Measurements from ENCODE around the gene VPS18. TPM values are rescaled to one million over a fixed set of nuclear protein-coding genes. Genes with fewer than 3 reads are reported as not detected.

The VPS18 gene
- total RNA-seq, 1 donor from 2014 or later: 36.7 TPM

DNA sequence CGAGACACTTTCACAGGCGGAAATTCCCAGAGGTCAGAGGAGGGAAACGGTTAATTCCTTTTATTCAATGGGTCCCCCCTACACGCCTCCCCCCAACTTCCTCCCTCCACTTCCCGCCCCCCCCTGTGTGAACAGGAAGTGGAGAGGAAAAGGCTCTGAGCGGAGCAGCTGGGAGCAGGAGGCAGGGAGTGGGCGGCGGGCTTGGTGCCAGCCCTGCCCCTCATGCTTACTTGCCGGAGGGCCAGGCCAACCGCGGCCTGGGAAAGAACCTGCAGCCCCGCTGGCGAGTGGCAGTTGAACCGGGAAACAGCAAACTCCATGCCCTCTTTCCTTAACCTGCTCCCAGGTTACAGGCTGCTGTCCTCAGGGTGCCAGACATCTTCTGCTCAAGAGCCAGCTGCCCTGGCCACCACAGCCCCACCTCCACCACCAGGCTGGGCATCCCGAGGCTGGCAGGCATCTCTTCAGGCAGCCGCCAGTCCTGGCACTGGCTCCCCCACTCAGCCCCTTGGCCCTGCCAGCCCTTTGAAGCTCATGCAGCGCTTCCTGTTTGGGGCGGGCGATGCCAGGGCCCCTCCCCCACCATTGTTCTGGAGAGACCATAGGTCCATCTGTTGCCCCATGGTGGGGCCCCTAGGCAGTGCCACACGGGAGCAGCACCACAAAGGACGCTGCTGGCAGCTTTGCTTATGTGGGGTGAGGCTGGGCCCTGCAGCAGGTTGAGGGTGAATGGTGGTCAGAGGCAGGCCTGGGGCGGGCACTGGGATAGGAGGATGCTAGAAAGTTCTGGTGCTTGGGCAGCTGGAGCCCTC is 12.9 kb downstream of the VPS18 start:
- DNase-seq (ENCODE audit: extremely low spot score, unreplicated experiment): no peak
- peak overlapping the region; percentile 23 for H3K27ac Mint-ChIP-seq (ENCODE audit: unreplicated experiment)
- H3K4me1 Mint-ChIP-seq (ENCODE audit: unreplicated experiment): peaks cover 31% of the 10 kb centered on the region
- H3K4me3 Mint-ChIP-seq (ENCODE audit: unreplicated experiment): no peak overlapping the region
- TF ChIP-seq, protein P1, sequence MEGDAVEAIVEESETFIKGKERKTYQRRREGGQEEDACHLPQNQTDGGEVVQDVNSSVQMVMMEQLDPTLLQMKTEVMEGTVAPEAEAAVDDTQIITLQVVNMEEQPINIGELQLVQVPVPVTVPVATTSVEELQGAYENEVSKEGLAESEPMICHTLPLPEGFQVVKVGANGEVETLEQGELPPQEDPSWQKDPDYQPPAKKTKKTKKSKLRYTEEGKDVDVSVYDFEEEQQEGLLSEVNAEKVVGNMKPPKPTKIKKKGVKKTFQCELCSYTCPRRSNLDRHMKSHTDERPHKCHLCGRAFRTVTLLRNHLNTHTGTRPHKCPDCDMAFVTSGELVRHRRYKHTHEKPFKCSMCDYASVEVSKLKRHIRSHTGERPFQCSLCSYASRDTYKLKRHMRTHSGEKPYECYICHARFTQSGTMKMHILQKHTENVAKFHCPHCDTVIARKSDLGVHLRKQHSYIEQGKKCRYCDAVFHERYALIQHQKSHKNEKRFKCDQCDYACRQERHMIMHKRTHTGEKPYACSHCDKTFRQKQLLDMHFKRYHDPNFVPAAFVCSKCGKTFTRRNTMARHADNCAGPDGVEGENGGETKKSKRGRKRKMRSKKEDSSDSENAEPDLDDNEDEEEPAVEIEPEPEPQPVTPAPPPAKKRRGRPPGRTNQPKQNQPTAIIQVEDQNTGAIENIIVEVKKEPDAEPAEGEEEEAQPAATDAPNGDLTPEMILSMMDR (IDR thresholded peaks at IDR 0.05): no peak
- H3K9me3 Mint-ChIP-seq (ENCODE audit: unreplicated experiment): no peaks in the 10 kb centered on the region
- peaks cover 10% of the 10 kb centered on the region for H3K36me3 Mint-ChIP-seq (ENCODE audit: unreplicated experiment)
- H3K27me3 Mint-ChIP-seq (ENCODE audit: unreplicated experiment): no peaks in the 10 kb centered on the region

DNA sequence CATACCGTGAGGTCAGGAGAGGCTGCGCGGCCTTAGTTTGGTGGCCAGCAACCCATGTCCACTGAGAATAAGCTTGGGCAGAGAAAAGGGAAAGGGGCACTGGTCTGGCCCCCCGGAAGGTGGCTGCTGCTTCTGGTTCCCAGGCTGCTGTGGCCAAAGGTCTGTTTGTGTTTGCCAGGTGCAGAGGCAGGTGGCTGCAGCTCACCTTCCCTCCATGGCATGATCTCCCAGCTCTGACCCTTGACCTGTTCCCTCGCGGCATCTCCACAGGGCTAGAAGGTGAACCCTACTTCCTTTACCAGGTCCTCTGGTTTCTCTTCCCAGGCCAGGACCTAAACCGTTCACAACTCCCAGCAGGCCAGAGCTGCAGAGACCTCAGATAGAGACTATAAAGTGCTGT is 13.8 kb downstream of the VPS18 start:
- H3K4me1 Mint-ChIP-seq (ENCODE audit: unreplicated experiment): peaks cover 31% of the 10 kb centered on the region
- H3K27me3 Mint-ChIP-seq (ENCODE audit: unreplicated experiment): no peaks in the 10 kb centered on the region
- TF ChIP-seq, protein P1 (IDR thresholded peaks at IDR 0.05): no peak
- no peak for DNase-seq (ENCODE audit: extremely low spot score, unreplicated experiment)
- peaks cover 10% of the 10 kb centered on the region for H3K36me3 Mint-ChIP-seq (ENCODE audit: unreplicated experiment)
- no peak overlapping the region for H3K27ac Mint-ChIP-seq (ENCODE audit: unreplicated experiment)
- no peak overlapping the region for H3K4me3 Mint-ChIP-seq (ENCODE audit: unreplicated experiment)
- H3K9me3 Mint-ChIP-seq (ENCODE audit: unreplicated experiment): no peaks in the 10 kb centered on the region

DNA sequence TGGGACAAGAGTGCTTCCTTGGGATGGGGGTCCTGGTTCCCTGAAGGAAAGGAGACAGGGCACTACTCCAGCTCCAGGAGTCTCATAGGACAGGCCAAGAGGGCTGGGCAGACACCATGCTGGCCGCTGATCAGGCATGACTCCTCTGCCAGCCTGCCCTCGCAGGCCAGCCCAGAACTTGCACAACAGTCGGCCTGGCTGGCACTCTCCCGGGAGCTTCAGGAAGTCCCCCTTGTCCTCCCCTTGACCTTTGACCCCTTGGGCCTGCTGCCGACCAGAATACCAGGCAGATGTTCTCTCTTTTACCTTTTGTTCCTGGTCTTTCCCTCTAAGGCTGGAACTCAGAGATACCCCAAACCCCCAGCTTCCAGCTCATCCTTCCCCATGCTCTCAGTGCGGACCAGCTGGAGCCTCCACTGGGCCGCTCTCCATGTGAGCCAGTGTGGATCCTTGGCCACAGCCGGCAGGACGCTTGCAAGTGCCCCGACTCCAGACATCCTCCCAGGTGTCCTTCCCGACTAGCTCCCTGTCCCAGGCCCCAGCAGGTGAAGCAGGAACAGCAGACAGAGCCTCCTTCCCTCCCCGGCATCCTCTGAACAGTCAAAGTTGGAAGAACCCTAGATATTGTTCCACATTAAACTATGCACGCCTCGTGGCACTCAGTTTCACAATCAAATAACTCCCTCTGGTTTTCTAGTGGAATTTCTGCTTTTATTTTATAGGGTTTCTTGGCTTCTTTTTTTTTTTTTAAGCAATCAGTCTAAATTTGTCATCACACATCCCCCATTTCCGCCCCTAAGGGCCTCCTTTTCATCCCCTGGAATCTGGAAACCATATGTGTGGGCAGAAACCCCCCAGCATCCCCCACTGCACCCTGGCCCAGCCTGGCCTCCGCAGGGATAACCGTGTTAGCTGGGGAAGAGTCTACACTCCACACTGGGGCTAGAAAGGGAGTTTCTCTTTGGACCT is 15.7 kb downstream of the VPS18 start:
- Mint-ChIP-seq H3K27ac (ENCODE audit: unreplicated experiment) (peak overlapping the region; percentile 1), H3K4me3 (ENCODE audit: unreplicated experiment) (no peak overlapping the region), H3K27me3 (ENCODE audit: unreplicated experiment) (no peaks in the 10 kb centered on the region), H3K36me3 (ENCODE audit: unreplicated experiment) (no peaks in the 10 kb centered on the region), H3K9me3 (ENCODE audit: unreplicated experiment) (no peaks in the 10 kb centered on the region), H3K4me1 (ENCODE audit: unreplicated experiment) (peaks cover 23% of the 10 kb centered on the region)
- no peak for DNase-seq (ENCODE audit: extremely low spot score, unreplicated experiment)
- TF ChIP-seq, protein P1 (IDR thresholded peaks at IDR 0.05): no peak

DNA sequence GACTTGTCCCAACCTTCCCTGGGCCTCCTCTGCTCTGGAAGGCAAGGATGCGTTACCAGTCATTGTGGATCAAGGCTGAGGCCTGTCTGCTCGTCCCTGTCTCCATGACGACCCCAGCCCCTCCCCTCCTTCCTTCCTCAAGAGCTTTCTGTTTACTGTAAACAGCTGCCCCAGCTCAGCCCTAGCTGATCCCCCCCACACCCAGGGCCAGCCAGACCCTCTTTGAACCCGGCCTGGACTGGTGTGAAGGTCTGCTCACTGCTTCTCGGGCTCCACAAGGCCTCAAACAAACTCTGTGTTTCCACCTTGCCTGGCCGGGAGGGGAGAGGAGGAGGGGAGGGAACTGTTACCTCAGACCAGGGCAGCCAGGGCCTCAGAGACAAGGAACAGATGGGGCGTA is 16.9 kb downstream of the VPS18 start:
- peaks cover 17% of the 10 kb centered on the region for H3K4me1 Mint-ChIP-seq (ENCODE audit: unreplicated experiment)
- DNase-seq (ENCODE audit: extremely low spot score, unreplicated experiment): no peak
- no peaks in the 10 kb centered on the region for H3K36me3 Mint-ChIP-seq (ENCODE audit: unreplicated experiment)
- no peak overlapping the region for H3K4me3 Mint-ChIP-seq (ENCODE audit: unreplicated experiment)
- no peak overlapping the region for H3K27ac Mint-ChIP-seq (ENCODE audit: unreplicated experiment)
- H3K9me3 Mint-ChIP-seq (ENCODE audit: unreplicated experiment): no peaks in the 10 kb centered on the region
- TF ChIP-seq, protein P1 (IDR thresholded peaks at IDR 0.05): no peak
- H3K27me3 Mint-ChIP-seq (ENCODE audit: unreplicated experiment): no peaks in the 10 kb centered on the region

DNA sequence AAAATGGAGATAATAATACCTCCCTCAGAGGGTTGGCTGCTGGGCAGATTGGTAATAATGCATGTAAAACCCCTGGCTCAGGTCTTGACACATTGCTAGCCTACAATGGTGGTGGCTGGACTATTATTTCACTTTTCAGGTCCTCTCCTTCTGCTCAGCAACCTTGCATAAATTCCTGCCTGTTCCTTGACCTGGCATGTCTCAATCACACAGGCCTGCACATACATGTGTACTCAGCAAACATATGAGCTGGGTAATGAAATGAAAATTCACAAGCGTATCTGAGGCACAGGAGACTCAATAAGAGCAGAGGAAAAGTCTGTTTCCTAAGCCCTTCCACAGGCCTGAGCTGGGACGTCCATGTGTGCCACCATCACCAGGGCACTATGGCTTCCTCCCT is 17.4 kb downstream of the VPS18 start:
- no peak overlapping the region for H3K27ac Mint-ChIP-seq (ENCODE audit: unreplicated experiment)
- no peak overlapping the region for H3K4me3 Mint-ChIP-seq (ENCODE audit: unreplicated experiment)
- H3K27me3 Mint-ChIP-seq (ENCODE audit: unreplicated experiment): no peaks in the 10 kb centered on the region

More for the DNA sequence above, 17.4 kb downstream of the VPS18 start:
- peaks cover 14% of the 10 kb centered on the region for H3K4me1 Mint-ChIP-seq (ENCODE audit: unreplicated experiment)
- H3K36me3 Mint-ChIP-seq (ENCODE audit: unreplicated experiment): no peaks in the 10 kb centered on the region
- no peak for DNase-seq (ENCODE audit: extremely low spot score, unreplicated experiment)
- TF ChIP-seq, protein P1 (IDR thresholded peaks at IDR 0.05): no peak
- H3K9me3 Mint-ChIP-seq (ENCODE audit: unreplicated experiment): no peaks in the 10 kb centered on the region

All from osteocyte (in vitro differentiated cells).